Inflammatory macrophage treated with lipopolysaccharide for 4 hours (primary cell): ENCODE data around the gene PIGT.
A peak's percentile ranks its signal among the peaks of the same experiment; 100 is the strongest.

Experiments used
- DNase-seq: peaks from one replicate; pipeline ENCODE4 v3.0.0-alpha.2; 2020

Gene PIGT

GRCh38 chr20:45402946-45403345 is 13.0 kb upstream of the PIGT start:
- no peak for DNase-seq

- DNase-seq: no peak
These were observed 11.5 kb upstream of the PIGT start for GRCh38 chr20:45404438-45404837.

- no peak for DNase-seq
These were observed 10.2 kb upstream of the PIGT start for GRCh38 chr20:45405571-45406259.

GRCh38 chr20:45406260-45407066 is 9.5 kb upstream of the PIGT start:
- peak; percentile 28 for DNase-seq

- no peak for DNase-seq
These were observed 8.7 kb upstream of the PIGT start for GRCh38 chr20:45407067-45407745.

GRCh38 chr20:45407783-45408645 is 7.9 kb upstream of the PIGT start, which contains the start of gene DBNDD2:
Gene DBNDD2 (plus strand): TSS chr20:45408289. CDS start chr20:45408468, 179 bp downstream.
- DNase-seq: no peak

GRCh38 chr20:45408646-45409213 is 7.2 kb upstream of the PIGT start:
- peak; percentile 84 for DNase-seq

- peak; percentile 57 for DNase-seq
These were observed 6.2 kb upstream of the PIGT start for GRCh38 chr20:45409521-45410272.

GRCh38 chr20:45410887-45411286 is 5.1 kb upstream of the PIGT start:
- no peak for DNase-seq

- no peak for DNase-seq
These were observed 3.3 kb upstream of the PIGT start for GRCh38 chr20:45412653-45413052.

GRCh38 chr20:45413479-45413878 is 2.5 kb upstream of the PIGT start:
- DNase-seq: no peak

GRCh38 chr20:45416917-45417316 is 976 bp downstream of the PIGT start:
- no peak for DNase-seq

- DNase-seq: no peak
These were observed 3.5 kb downstream of the PIGT start for GRCh38 chr20:45419188-45420091.

- no peak for DNase-seq
These were observed 4.2 kb downstream of the PIGT start for GRCh38 chr20:45420125-45420524.

- DNase-seq: no peak
These were observed 7.8 kb downstream of the PIGT start for GRCh38 chr20:45423700-45424099.

GRCh38 chr20:45425561-45425960 is 9.6 kb downstream of the PIGT start:
- DNase-seq: no peak

- DNase-seq: no peak
These were observed 10.5 kb downstream of the PIGT start for GRCh38 chr20:45426320-45427016.

GRCh38 chr20:45427236-45428149 is 11.6 kb downstream of the PIGT start:
- no peak for DNase-seq

- DNase-seq: no peak
These were observed 13.7 kb downstream of the PIGT start for GRCh38 chr20:45429618-45430017.
